IMR-90 (cell line): Measurements from ENCODE around the gene SHC2. TPM values are rescaled to one million over a fixed set of nuclear protein-coding genes. Genes with fewer than 3 reads are reported as not detected.

Experiments used
- ATAC-seq: fragments of 200-7000 bp; cut with Tn5 transposase; 2 replicates; pipeline ENCODE4 v1.9.1; 2020; ENCODE audit warnings: low read depth, mild to moderate bottlenecking, moderate library complexity
- BruUV-seq: library from RNA; stranded (reverse); fragments of 400-500 nt; replicated peaks from 2 replicates; lab custom pipeline; 2021; lab: Mats Ljungman, UMichigan
- CTCF ChIA-PET: fragments of 300-600 bp; formaldehyde crosslinking; extraction: SDS; loops from one replicate; lab custom pipeline; 2021; ENCODE audit warnings: antibody characterized with exemption; lab: Yijun Ruan, JAX
- POLR2A ChIA-PET: fragments of 300-600 bp; sonication (Branson Sonifier 250); formaldehyde crosslinking; loops from one replicate; lab custom pipeline; 2022; ENCODE audit warnings: antibody characterized with exemption; ENCODE audit not compliant: unreplicated experiment; lab: Charles Lee
- DNase-seq: peaks from one replicate; pipeline ENCODE4 v3.0.0; 2013
- H2AFZ ChIP-seq: replicated peaks from 2 replicates; pipeline ENCODE3; 2013; ENCODE audit warnings: low read length, mild to moderate bottlenecking; ENCODE audit not compliant: poor library complexity
- H2AK5ac ChIP-seq: 2 replicates; pipeline ENCODE4 v1.6.1; 2013; ENCODE audit warnings: low read depth, low read length, inconsistent platforms
- H2AK9ac ChIP-seq: replicated peaks from 2 replicates; pipeline ENCODE3; 2013; ENCODE audit warnings: mild to moderate bottlenecking, low read depth, low read length, moderate library complexity; ENCODE audit not compliant: poor library complexity
- H2BK120ac ChIP-seq: 2 replicates; pipeline ENCODE4 v1.6.1; 2013; ENCODE audit warnings: low read depth, low read length, inconsistent platforms
- H2BK15ac ChIP-seq: 3 replicates; pipeline ENCODE4 v1.6.1; 2013; ENCODE audit warnings: low read depth, low read length, inconsistent platforms
- H2BK20ac ChIP-seq: 2 replicates; pipeline ENCODE4 v1.6.1; 2013; ENCODE audit warnings: low read depth, mild to moderate bottlenecking, inconsistent platforms, low read length, moderate library complexity
- H2BK5ac ChIP-seq: 2 replicates; pipeline ENCODE4 v1.6.1; 2013; ENCODE audit warnings: mild to moderate bottlenecking, low read depth, low read length, inconsistent platforms; ENCODE audit not compliant: poor library complexity, severe bottlenecking
- H3K14ac ChIP-seq: replicated peaks from 2 replicates; pipeline ENCODE4 v1.6.1; 2013; ENCODE audit warnings: low read depth, low read length, inconsistent platforms
- H3K18ac ChIP-seq: 2 replicates; pipeline ENCODE4 v1.6.1; 2013; ENCODE audit warnings: low read depth, low read length, control low read depth
- H3K23ac ChIP-seq: 2 replicates; pipeline ENCODE4 v1.6.1; 2013; ENCODE audit warnings: low read depth, low read length, inconsistent platforms
- H3K27ac ChIP-seq: 2 replicates; pipeline ENCODE4 v1.5.1; 2013; ENCODE audit warnings: mild to moderate bottlenecking, control low read depth, low read length; ENCODE audit not compliant: insufficient read depth
- H3K27me3 ChIP-seq: 2 replicates; pipeline ENCODE4 v1.6.1; 2013; ENCODE audit warnings: low read length; ENCODE audit not compliant: control insufficient read depth, insufficient read depth
- H3K36me3 ChIP-seq: 2 replicates; pipeline ENCODE4 v1.6.1; 2013; ENCODE audit warnings: low read length, mixed read lengths; ENCODE audit not compliant: control insufficient read depth, insufficient read depth
- H3K4ac ChIP-seq: 2 replicates; pipeline ENCODE4 v1.6.1; 2013; ENCODE audit warnings: low read depth, low read length, inconsistent platforms
- H3K4me1 ChIP-seq: 2 replicates; pipeline ENCODE4 v1.6.1; 2013; ENCODE audit warnings: low read length, mixed read lengths; ENCODE audit not compliant: control insufficient read depth, insufficient read depth
- H3K4me2 ChIP-seq: 2 replicates; pipeline ENCODE4 v1.6.1; 2013; ENCODE audit warnings: low read depth, mild to moderate bottlenecking, control low read depth, low read length, moderate library complexity
- H3K4me3 ChIP-seq: 2 replicates; pipeline ENCODE4 v1.5.1; 2013; ENCODE audit warnings: low read depth, mild to moderate bottlenecking, control low read depth, low read length, moderate library complexity; ENCODE audit not compliant: insufficient read depth
- H3K56ac ChIP-seq: 2 replicates; pipeline ENCODE4 v1.6.1; 2013; ENCODE audit warnings: low read length, inconsistent platforms; ENCODE audit not compliant: insufficient read depth; ENCODE audit errors: extremely low read depth
- H3K79me1 ChIP-seq, 2 experiments: 2 replicates each; pipeline ENCODE4 v1.6.1; 2013; ENCODE audit warnings: low read length in 2 of 2, inconsistent platforms in 1 of 2, low read depth in 1 of 2
- H3K9ac ChIP-seq: 2 replicates; pipeline ENCODE4 v1.6.1; 2013; ENCODE audit warnings: low read depth, low read length, control low read depth
- H3K9me1 ChIP-seq: 2 replicates; pipeline ENCODE4 v1.6.1; 2013; ENCODE audit warnings: low read length, inconsistent platforms; ENCODE audit not compliant: insufficient read depth
- H3K9me3 ChIP-seq: 2 replicates; pipeline ENCODE4 v1.6.1; 2013; ENCODE audit warnings: low read length; ENCODE audit not compliant: control insufficient read depth, insufficient read depth
- H4K20me1 ChIP-seq: 2 replicates; pipeline ENCODE4 v1.6.1; 2013; ENCODE audit warnings: low read length, inconsistent platforms; ENCODE audit not compliant: insufficient read depth
- H4K5ac ChIP-seq: 2 replicates; pipeline ENCODE4 v1.6.1; 2013; ENCODE audit warnings: mild to moderate bottlenecking, low read depth, low read length, control low read depth
- H4K8ac ChIP-seq, 2 experiments: 2 replicates each; pipeline ENCODE4 v1.6.1; 2013; ENCODE audit warnings: low read depth in 2 of 2, low read length in 2 of 2, control low read depth in 1 of 2, inconsistent platforms in 1 of 2
- H4K91ac ChIP-seq: 2 replicates; pipeline ENCODE4 v1.6.1; 2013; ENCODE audit warnings: low read depth, low read length, inconsistent platforms; ENCODE audit not compliant: insufficient read depth
- BHLHE40 ChIP-seq: fragments of 150-350 bp; IDR thresholded peaks from 2 replicates; pipeline ENCODE4 v1.6.1; 2016; ENCODE audit warnings: mild to moderate bottlenecking, low read depth, low read length
- CHD1 ChIP-seq: IDR thresholded peaks from 2 replicates; pipeline ENCODE4 v1.6.1; 2012; ENCODE audit warnings: low read depth, low read length, improper control_type of control experiment
- FOS ChIP-seq: fragments of 150-350 bp; IDR thresholded peaks from 2 replicates; pipeline ENCODE4 v1.6.1; 2016; ENCODE audit warnings: low read depth, low read length
- MAFK ChIP-seq: IDR thresholded peaks from 2 replicates; pipeline ENCODE4 v1.6.1; 2012; ENCODE audit warnings: low read depth, low read length, improper control_type of control experiment
- MAZ ChIP-seq: IDR thresholded peaks from 2 replicates; pipeline ENCODE4 v1.6.1; 2012; ENCODE audit warnings: low read depth, mild to moderate bottlenecking, low read length, improper control_type of control experiment, moderate library complexity, borderline replicate concordance
- MXI1 ChIP-seq: IDR thresholded peaks from 2 replicates; pipeline ENCODE4 v1.6.1; 2012; ENCODE audit warnings: low read depth, mild to moderate bottlenecking, low read length, moderate library complexity, borderline replicate concordance
- NFE2L2 ChIP-seq: fragments of 150-350 bp; IDR thresholded peaks from 2 replicates; pipeline ENCODE4 v1.6.1; 2016; ENCODE audit warnings: low read depth, mild to moderate bottlenecking, low read length
- POLR2A ChIP-seq: IDR thresholded peaks from 2 replicates; pipeline ENCODE4 v1.6.1; 2012; ENCODE audit warnings: mild to moderate bottlenecking, low read depth, low read length
- RAD21 ChIP-seq: IDR thresholded peaks from 2 replicates; pipeline ENCODE4 v1.6.1; 2012; ENCODE audit warnings: low read length, improper control_type of control experiment
- RCOR1 ChIP-seq: IDR thresholded peaks from 2 replicates; pipeline ENCODE4 v1.6.1; 2012; ENCODE audit warnings: mild to moderate bottlenecking, low read length, improper control_type of control experiment; ENCODE audit not compliant: insufficient replicate concordance
- RFX5 ChIP-seq: IDR thresholded peaks from 2 replicates; pipeline ENCODE4 v1.8.0; 2012; ENCODE audit warnings: low read depth, mild to moderate bottlenecking, low read length, moderate library complexity
- SMC3 ChIP-seq: fragments of 150-350 bp; IDR thresholded peaks from 2 replicates; pipeline ENCODE4 v1.6.1; 2016; ENCODE audit warnings: low read depth, mild to moderate bottlenecking, antibody characterized with exemption, low read length, moderate library complexity
- USF2 ChIP-seq: fragments of 150-350 bp; IDR thresholded peaks from 2 replicates; pipeline ENCODE4 v1.6.1; 2017; ENCODE audit warnings: mild to moderate bottlenecking, antibody characterized with exemption, low read length, low read depth
- WGBS, 2 experiments: methylation state at CpG; one replicate each; pipeline versions ENCODE4 v1.1.5 to v1.1.7; 2013; ENCODE audit warnings: missing lambda C conversion rate in 2 of 2; ENCODE audit not compliant: insufficient read length in 1 of 2; ENCODE audit errors: extremely low coverage in 2 of 2; 5-methylcytosine and 5-hydroxymethylcytosine counted together
- dilution Hi-C: fragments of 300-500 bp; cut with HindIII; formaldehyde crosslinking; loops from one replicate; pipeline ENCODE4 v1.14.3; 2018; ENCODE audit warnings: low sequenced_read_pairs; ENCODE audit not compliant: unreplicated experiment
- in situ Hi-C: fragments of 300-500 bp; cut with MboI; formaldehyde crosslinking; loops from 3 replicates; pipeline ENCODE4 v1.14.3; 2019; ENCODE audit warnings: low sequenced_read_pairs, inconsistent platforms, mixed read lengths
- intact Hi-C: fragments of 100-400 bp; cut with micrococcal nuclease; formaldehyde crosslinking; loops from 2 replicates; pipeline ENCODE4 v1.10.0; 2022
- polyA plus RNA-seq, 3 experiments: library from polyadenylated mRNA; depleted of rRNA; stranded (reverse); fragments of >200 nt; gene quantifications; 2 replicates each; pipeline ENCODE4 v1.2.3, GENCODE V29; 2012; ENCODE audit warnings: low replicate concordance in 1 of 3
- total RNA-seq: library from RNA; depleted of rRNA; stranded (reverse); fragments of >200 nt; gene quantifications from 2 replicates; pipeline ENCODE4 v1.2.3, GENCODE V29; 2012
- TF ChIP-seq, protein P1 (sequence below): conservative IDR thresholded peaks from 2 replicates; pipeline ENCODE4 v1.5.1; 2012; ENCODE audit warnings: mild to moderate bottlenecking, low read depth, low read length, improper control_type of control experiment

The SHC2 gene
- total and polyA plus RNA-seq, 2 of the 4 experiments (the other 2 are of a cell fraction): 0.68 TPM; not detected in 1

GRCh38 chr19:412356-413355 is 48.2 kb downstream of the SHC2 start:
- Histone ChIP-seq H3K18ac (no peak overlapping the region), H3K27me3 (peaks cover 46% of the 10 kb centered on the region), H2BK5ac (no peak overlapping the region), H3K23ac (no peak overlapping the region), H3K4me2 (no peak overlapping the region), H3K27ac (no peak overlapping the region), H4K5ac (no peak overlapping the region), H4K8ac (no peak overlapping the region), H3K79me1 (no peaks in the 10 kb centered on the region), H2AFZ (no peak overlapping the region), H3K14ac (no peak overlapping the region), H3K4me3 (no peak overlapping the region), H3K36me3 (no peaks in the 10 kb centered on the region), H3K56ac (no peak overlapping the region), H2BK120ac (no peak overlapping the region), H3K4me1 (no peaks in the 10 kb centered on the region), H2BK15ac (no peak overlapping the region), H2AK9ac (no peak overlapping the region), H2AK5ac (no peak overlapping the region), H2BK20ac (no peak overlapping the region), H3K9me1 (no peaks in the 10 kb centered on the region), H4K91ac (no peak overlapping the region), H3K9me3 (no peaks in the 10 kb centered on the region), H3K9ac (no peak overlapping the region), H4K20me1 (no peaks in the 10 kb centered on the region), H3K4ac (no peak overlapping the region)
- CTCF ChIA-PET: no interaction called here
- WGBS, 2 experiments: 57% methylated on average over 5 of the region's 36 CpGs; no CpG with 5 or more reads in 1 of the 2 experiments
- ATAC-seq: no peak
- POLR2A ChIA-PET: no interaction called here
- no peak for DNase-seq
- in situ Hi-C loops (no loop called here), intact Hi-C loops (no loop called here), dilution Hi-C loops (no loop called here)
- no TSS peak for BruUV-seq
- TF ChIP-seq MAFK (no peak), BHLHE40 (no peak), CHD1 (no peak), FOS (no peak), RCOR1 (no peak), USF2 (no peak), MAZ (no peak), SMC3 (no peak), RAD21 (no peak), POLR2A (no peak), MXI1 (no peak), NFE2L2 (no peak), RFX5 (no peak)
- TF ChIP-seq, protein P1, sequence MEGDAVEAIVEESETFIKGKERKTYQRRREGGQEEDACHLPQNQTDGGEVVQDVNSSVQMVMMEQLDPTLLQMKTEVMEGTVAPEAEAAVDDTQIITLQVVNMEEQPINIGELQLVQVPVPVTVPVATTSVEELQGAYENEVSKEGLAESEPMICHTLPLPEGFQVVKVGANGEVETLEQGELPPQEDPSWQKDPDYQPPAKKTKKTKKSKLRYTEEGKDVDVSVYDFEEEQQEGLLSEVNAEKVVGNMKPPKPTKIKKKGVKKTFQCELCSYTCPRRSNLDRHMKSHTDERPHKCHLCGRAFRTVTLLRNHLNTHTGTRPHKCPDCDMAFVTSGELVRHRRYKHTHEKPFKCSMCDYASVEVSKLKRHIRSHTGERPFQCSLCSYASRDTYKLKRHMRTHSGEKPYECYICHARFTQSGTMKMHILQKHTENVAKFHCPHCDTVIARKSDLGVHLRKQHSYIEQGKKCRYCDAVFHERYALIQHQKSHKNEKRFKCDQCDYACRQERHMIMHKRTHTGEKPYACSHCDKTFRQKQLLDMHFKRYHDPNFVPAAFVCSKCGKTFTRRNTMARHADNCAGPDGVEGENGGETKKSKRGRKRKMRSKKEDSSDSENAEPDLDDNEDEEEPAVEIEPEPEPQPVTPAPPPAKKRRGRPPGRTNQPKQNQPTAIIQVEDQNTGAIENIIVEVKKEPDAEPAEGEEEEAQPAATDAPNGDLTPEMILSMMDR: no peak
